HG02970 (cell line): ENCODE data around the gene DAZAP1.
"Not testable (repeated sequence)": the region's sequence is repeated elsewhere in the genome, so short reads cannot be mapped to it uniquely, and the experiment has no call there.

Source experiments
- ATAC-seq: cut with Tn5 transposase; IDR thresholded peaks from one replicate; pipeline ENCODE4 v1.9.1; 2021; ENCODE audit warnings: mild to moderate bottlenecking, moderate library complexity, moderate number of reproducible peaks; ENCODE audit not compliant: unreplicated experiment, low FRiP score

The DAZAP1 gene

DNA sequence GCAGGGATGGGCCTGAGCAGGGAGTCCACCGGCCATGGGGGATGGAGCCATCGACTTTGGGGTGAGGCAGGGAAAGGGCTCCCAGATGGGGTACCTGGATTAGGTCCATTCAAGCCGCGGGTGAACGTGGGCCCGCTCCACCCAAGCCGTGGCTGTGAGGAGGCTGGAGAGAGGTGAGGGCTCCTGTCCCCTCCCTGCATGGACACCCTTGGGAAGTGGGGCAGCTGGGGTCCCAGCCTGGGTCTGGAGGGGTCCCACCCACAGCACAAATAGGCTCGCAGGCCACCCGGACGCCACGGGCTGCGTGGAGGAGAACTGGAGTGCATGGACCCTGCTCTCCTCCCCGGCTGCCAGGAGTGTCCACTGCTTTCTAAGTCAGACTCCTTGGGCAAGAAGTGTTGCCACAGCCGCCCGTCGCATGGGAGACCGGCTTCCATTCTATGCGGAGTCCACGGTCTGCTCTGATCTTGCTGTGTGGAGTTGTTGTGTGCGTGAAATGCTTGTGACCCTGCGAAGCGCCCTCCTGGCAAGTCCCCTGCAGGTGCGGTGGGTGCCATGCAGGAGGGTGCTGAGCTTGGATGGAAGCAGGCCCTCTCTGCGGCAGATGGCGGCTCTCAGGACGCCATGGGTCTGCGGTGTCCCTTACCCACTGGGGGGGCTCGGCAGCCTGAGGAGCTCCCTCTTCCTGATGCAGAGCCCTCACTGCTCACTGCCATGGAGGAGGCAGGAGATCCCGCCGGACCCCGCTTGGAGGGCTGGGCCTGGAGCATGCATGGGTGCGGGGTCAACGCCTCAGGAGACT, 2.0 kb downstream of the DAZAP1 start:
- no peak for ATAC-seq

DNA sequence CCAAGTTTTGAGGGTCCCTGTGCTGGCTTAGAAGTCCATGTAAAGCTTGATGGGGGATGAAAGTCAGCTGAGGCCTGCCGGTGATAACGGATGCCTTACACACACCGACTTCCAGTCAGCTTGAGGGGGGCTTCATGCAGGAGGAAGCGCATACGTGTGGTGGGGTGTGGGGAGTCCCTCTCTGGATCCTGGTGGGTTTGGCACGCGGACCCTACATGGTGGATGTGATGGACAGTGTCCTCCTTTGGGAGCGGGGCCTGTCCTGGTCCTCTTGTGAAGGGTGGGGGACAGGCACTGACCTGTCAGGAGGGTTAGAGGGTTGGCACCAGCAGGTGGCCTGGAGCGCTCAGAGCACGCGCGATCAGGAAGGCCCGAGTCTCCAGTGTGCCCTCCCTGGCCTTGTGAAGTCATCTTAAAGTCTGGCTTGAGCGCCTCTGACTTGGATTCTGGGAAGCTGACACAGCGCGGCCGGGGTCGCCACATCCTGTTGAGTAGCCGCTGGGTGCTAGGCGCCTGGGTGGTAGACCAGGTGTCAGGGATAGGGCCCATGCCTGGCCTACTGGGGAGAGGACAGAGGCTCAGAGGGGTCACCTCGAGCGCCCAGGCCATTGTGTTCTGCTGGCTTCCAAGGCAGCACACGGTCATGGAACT, 2.9 kb downstream of the DAZAP1 start:
- no peak for ATAC-seq

DNA sequence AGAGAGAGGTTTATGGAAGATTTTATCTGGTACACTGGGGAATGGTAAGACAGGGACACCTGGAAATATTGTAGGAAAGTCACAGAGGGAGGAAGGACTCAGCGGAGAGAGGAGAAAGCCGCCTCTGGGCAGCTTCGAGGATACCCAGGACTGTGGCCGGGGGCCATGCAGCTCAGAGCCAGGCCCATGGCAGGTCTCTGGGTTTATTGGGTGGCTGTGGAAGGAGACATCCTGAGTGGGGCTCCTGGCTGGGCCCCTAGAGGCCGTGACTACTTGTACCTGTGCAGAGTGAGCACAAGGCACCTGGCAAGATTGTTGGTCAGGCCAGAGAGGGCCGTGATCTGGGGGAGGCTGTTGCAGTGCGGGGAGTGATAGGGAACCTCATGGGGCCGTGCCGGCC, 3.4 kb downstream of the DAZAP1 start:
- ATAC-seq: no peak

DNA sequence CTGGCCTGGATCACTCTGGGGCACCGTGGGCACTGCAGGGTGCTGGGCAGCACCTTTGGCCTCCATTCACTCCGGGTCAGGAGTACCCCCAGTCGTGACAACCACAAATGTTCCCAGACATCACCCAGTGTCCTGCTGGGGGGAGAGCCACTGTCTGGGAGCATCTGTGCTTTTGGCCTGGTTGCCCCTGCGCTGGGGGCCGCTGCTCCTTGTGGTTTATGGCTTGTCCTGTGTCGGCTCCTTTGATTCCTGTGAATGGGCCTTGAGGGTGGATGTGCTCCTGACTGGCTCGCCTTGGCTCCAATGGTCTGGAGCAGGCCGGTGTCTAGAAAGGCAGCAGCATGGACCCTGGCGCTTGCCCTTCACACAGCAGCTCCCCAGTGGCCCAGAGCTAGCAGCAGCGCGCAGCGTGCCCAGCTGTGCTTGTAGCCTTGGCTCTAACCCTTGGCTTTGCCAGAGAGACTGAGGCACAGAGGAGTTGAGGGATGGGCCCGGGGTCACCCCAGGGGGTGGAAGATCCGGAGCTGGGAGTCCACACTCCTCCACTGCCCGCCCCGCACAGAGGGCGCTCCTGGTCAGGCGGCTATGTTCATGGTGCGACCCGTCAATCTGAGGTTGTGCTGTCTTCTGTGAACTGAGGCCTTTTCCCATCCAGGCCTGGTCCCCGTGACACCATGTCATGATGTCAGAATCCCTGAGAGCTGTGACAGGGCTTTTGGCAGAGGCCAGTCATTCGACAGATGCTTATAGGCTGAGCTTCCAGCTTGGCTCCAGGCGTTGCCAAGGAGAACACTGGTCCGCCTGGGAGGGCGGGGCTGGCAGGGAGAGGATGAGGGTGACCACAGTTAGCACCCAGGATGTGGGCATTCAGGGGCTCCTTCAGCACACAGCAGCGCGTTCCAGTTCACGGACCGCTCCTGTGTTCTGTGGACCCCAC, 4.1 kb downstream of the DAZAP1 start:
- no peak for ATAC-seq

DNA sequence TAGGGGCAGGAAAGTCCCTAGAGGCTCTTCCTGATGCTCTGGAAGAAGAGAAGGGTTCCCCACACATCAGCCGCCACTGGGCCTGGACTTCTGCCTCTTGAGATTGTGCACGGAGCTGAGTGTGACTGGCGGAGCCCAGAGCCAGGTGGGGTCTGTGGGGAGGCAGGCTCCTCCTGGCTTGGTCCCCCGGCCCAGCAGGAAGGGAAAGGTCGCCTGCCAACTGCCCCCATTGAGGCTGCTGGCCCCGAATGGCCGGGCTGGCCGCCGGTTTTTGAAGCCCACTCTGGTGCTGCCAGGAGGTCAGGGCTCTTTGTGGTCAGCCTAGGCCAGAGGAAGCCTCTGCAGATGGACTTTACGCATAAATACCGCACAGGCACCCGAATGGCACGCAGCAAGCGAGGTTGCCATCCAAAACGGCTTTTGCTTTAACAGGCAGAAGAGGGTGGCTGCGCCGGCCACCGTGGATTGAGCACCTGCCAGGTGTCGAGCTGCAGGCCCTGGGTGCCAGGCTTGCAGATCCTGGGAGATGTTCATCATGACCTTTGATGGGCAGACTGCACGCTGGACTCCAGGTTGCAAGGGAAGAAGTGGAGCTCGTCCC, 5.0 kb downstream of the DAZAP1 start:
- no peak for ATAC-seq

DNA sequence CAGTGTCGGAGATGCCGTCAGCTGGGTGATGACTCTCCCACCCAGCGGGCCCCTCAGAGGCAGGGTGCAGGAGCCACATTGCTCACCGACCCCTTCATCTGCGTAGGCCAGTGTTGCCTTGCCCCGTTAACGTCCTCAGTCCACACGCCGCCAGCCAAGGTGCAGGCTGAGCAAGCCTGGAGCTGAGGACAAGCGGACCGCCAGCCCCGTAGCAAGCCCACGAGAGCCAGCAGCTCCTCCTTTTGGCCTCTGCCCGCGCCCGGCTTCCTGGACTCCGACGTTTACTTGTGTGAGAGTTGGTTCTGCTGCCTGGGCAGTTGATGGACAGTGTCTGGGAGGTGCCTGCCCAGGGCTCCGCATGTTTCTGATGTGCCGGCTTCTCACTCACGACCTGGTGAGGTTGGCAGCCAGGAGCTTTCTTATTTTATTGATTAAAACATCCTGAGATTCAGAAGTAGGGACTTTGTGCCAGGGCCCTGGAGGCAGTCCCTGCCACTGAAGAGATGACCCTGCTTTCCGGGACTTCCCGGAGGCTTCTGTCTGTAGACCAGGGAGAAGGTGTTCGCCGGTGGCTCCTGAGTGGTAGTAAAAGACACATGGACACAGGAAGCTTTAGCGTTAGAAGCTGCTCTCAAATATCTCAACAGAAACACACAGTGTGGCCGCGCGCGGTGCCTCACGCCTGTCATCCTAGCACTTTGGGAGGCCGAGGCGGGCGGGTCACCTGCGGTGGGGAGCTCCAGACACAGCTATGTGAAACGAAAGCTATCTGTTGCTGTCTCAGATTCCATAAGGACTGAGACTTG, 5.8 kb downstream of the DAZAP1 start:
- no peak for ATAC-seq

DNA sequence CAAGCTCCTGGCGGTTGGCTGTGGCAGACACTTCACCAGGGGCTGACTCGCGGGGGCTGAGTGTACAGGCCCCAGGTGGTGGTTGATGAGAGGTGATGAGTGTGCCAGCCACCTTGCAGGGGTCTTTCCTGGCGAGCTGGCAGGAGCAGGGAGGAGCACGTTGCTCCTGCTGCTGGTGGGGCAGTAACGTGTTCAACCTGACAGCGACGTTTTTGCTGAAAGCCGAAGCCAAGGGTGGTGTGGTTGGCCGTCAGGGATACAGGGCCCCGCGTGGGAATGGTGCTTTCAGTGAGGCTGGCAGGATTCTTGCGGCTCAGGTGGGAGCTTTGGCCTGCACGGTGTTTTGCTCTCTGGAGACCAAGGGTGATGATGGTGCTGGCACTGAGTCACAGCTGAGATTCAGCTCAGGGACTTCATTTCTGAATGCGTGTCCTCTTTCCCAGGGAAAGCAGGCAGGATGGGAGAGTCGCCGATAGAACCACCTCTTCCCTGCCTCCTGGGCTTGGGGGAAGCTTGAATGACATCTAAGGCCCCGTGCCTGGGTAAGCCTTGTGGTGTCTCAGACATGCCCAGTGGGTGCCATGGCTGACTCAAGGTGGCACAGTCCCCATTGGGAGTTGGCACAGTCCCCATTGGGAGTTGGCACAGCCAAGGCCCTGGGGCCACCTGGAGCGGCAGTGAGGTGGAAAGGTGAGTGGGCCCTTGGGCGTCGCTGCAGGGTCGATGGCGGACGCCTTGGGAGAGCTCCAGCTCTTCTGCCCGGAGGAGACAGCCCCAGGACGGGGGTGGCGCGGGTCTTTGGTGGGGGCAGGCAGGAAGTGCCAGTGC, 8.8 kb downstream of the DAZAP1 start:
- ATAC-seq: no peak

DNA sequence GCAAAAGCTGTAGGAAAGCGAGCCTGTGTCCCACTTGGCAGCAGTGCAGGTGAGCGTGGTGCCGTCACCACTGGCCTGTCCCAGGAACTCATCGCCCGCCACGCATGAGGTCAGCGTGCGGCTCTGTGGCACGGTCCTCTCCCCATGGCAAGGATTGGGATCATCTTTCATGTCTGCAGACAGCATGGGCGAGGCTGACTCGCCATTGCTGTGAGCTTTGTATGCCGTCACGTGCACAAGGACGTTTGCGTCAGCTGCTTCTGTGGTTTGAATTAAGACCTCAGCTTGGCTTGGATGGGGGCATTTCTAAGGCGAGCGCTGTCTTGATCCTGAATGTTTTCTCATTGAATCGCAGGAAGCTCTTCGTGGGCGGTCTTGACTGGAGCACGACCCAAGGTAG, 9.8 kb downstream of the DAZAP1 start:
- ATAC-seq: no peak

DNA sequence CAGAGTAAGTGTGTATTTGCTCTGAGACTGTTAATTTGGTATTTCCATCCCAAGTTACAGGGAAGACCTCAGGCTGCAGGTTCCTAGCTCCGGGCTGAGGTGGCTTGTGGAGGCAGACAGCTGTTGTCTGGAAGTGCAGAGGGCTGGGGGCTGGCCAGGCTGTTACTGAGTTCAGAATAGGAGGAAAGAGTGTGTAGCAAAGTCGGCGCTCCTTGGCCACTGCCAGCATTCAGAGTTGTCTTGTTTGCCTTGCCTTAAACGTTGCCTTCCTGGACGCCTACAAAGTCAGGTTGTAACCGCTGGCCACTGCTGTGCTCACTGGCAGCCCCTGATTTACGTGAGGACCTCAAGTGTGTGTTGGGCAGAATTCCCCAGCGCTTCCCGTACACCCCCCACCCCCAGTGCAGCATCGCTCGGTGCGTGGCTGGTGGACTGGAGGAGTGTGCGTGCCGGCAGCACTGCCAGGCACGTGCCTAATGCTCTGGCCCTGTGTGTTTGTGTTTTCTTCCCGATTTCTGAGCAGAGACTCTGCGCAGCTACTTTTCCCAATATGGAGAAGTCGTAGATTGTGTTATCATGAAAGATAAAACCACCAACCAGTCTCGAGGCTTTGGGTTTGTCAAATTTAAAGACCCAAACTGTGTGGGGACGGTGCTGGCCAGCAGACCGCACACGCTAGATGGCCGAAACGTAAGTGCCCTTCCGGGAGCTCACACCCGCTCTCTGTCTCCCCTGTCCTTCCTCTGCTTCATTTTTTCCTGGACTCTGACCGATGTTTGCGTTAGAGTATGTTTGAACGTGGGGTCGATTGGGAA, 10.5 kb downstream of the DAZAP1 start:
- no peak for ATAC-seq

DNA sequence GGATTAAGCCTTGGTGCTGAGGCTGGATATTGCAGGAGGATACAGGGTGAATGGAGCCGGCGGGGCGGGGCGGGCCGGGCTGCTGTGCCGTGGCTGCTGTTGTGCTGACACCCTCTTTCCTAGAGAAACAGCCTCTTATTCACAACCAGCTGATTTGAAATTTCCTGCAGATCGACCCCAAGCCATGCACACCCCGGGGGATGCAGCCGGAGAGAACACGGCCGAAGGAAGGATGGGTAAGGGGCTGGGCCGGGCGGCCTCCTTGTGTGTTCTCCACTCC, 11.1 kb downstream of the DAZAP1 start:
- ATAC-seq: no peak

DNA sequence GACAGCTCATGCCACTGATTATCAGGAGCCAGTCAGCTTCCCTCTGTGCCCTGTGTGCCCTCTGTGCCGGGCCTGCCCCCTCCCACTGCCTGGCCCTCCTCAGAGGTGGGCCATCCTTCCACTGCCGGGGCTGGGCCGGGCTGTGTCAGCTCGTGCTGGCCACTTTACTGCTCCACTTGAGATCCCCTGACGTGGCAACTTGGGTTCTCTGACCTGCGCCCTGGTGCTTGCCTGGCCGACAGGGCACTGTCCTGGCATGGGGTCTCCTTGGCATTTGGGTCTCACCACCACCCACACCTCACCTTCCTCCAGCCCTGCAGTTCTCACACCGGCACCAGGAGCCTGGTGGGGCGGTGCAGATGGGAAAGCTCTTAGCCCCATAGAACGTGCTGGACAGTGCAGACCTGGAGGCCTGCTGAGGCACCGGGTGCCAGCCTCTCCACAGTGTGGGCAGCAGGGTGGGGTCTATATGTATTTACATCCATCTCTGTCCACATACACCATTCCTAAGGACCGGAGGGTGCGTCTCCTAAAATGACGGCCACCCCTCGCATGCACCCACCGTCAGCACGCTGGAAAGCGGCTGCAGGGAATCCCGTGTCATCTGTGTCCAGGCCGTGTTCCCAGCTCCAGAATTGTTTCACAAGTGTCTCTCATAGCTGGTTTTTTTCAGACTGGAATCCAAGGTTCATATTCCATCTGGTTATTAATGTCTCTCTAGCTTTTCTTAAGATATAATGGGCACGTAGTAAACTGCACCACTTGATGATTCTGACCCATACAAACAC, 11.8 kb downstream of the DAZAP1 start:
- no peak for ATAC-seq

DNA sequence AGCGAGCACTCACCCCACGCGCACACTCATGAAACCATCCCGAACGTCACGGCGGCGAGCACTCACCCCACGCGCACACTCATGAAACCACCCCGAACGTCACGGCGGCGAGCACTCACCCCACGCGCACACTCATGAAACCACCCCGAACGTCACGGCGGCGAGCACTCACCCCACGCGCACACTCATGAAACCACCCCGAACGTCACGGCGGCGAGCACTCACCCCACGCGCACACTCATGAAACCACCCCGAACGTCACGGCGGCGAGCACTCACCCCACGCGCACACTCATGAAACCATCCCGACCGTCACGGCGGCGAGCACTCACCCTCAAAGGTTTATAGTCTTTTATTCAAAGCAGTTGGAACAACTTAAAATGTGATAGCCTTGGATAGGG, 12.7 kb downstream of the DAZAP1 start:
- ATAC-seq: not testable (repeated sequence)

DNA sequence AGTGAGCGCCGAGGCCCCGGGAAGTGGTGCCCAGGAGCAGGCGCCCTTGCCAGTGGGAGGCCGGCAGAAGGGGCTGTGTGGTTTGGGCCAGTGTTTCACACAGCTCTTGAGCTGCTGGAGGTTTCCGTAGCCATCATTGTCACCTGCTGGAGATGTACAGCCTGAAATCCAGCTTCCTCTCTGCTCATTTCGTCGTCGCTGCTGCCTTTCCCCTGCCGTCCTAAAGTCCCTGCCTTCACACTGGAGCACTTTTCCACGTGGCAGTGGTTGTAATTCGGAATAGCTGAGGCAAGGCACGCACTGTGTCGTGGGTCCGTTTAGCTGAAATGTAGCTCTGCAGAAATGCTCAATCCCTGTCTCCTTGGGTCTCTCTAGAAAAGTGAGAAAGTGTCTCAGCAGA, 13.2 kb downstream of the DAZAP1 start:
- no peak for ATAC-seq

DNA sequence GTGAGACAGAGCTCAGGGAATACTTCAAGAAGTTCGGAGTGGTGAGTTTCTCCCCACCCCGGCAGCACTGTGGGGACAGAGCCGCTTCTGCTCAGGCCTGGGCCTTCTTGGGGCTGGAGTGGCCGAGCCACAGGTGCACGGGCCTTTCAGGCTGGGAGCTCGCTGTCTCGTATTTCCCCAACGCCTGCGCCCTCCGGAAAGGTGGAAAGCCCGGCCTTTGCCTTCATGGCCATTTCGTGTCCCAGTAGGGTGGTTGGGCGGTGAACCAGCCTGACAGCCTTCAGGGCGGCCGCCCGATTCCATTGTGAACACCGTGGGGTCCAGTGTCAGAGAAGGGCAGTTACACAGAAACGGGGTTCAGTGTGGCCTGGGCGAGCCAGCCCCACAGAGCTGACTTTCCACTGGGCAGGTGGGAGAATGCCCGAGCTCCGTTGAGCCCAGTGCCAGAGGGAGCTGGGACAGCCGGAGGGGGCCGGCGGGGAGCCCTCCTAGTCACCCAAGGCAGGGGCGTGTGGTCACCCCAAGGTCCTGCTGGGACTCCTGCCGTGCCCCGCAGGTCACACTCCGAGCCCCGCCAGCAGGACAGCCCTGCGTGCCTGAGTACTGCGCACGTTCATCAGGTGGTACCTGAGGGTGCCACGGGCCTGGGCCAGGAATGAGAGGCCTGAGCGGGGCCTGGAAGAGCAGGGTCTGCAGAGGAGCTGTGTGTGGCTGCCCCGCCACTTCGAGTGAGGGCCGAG, 14.0 kb downstream of the DAZAP1 start:
- ATAC-seq: no peak

DNA sequence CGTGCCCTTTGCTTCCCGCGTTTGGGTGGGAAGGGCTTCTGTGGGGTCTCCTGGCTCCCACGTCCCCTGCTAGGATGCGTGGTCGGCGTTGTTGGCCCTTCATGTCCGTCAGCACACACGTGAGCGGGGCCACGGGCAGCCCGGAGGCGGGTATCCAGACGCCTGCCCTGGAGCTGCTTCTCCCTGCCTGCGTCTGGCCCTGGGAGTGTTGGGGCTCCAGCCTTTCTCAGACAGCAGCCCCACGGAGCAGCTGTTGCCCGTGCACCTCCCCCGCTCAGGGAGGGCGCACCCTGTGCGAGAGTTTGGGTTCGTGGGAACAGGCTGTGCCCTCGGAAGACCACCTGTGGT, 14.5 kb downstream of the DAZAP1 start:
- ATAC-seq: no peak

DNA sequence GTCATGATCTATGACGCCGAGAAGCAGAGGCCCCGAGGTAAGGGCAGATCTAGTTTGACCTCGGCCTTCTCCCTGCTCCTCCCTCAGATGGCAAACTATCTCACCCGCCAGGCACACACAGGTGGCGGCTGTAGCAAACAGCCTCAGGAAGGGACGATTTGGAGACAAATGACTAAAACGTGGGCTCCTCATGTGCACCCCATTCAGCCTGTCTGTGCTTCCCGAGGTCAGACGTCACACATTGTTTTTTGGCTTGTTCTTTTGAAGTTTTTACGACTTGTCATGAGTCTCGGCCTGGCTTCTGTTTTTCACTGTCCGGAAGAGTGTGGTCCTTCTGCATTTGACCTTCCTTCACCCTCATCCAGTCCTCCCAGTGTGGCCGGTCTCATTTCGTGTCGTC, 15.0 kb downstream of the DAZAP1 start:
- no peak for ATAC-seq

DNA sequence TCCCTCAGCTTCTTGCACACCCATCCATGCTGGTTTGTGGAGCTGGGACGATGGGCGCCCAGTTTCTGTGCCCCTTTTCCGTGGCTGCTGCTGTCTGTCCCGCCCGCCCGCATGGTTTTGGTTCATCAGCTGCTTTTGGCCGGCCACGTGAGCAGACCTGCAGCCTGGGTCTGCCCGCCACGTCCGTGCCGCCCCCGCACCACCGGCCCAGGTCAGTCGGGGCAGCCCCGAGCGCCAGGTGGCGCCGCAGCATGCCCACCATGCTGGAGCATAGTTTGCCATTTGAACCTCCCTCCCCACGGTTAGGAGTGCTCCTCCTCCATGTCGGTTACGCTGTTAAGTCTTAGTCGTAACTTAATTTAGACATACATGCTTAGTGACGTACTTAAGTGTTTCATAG, 15.6 kb downstream of the DAZAP1 start:
- ATAC-seq: no peak
